HG02610 (cell line): Measurements from ENCODE around the gene RPS5.
A peak's percentile ranks its signal among the peaks of the same experiment; 100 is the strongest.
"Not testable (repeated sequence)": the region's sequence is repeated elsewhere in the genome, so short reads cannot be mapped to it uniquely, and the experiment has no call there.

Experiments
- ATAC-seq: cut with Tn5 transposase; IDR thresholded peaks from one replicate; pipeline ENCODE4 v1.9.1; 2021; ENCODE audit warnings: mild to moderate bottlenecking, moderate library complexity; ENCODE audit not compliant: unreplicated experiment

Gene RPS5

GRCh38 chr19:58403920-58404478 is 16.9 kb downstream of the RPS5 start:
- not testable (repeated sequence) for ATAC-seq

GRCh38 chr19:58406818-58407657 is 20.0 kb downstream of the RPS5 start:
- ATAC-seq: no peak

- ATAC-seq: no peak
Measured at GRCh38 chr19:58407658-58408151, 20.6 kb downstream of the RPS5 start.

GRCh38 chr19:58408152-58409009 is 21.3 kb downstream of the RPS5 start, which contains the start of gene ZNF584:
Gene ZNF584 (plus strand): TSS chr19:58408649. CDS start chr19:58409148, 499 bp downstream.
- ATAC-seq: peak; percentile 95

GRCh38 chr19:58409010-58409790 is 22.1 kb downstream of the RPS5 start:
- ATAC-seq: no peak

GRCh38 chr19:58416604-58417003 is 29.5 kb downstream of the RPS5 start:
- ATAC-seq: no peak

- ATAC-seq: no peak
Measured at GRCh38 chr19:58417071-58417470, 30.0 kb downstream of the RPS5 start.

GRCh38 chr19:58428617-58429016 is 41.5 kb downstream of the RPS5 start:
- no peak for ATAC-seq

GRCh38 chr19:58429745-58430144 is 42.7 kb downstream of the RPS5 start:
- no peak for ATAC-seq

GRCh38 chr19:58434217-58434616 is 47.1 kb downstream of the RPS5 start:
- ATAC-seq: no peak

GRCh38 chr19:58439576-58440554 is 52.8 kb downstream of the RPS5 start, which contains the start of gene ZNF132:
Gene ZNF132 (minus strand): TSS chr19:58440153. CDS start chr19:58439821, 332 bp downstream.
- ATAC-seq: peak; percentile 93

GRCh38 chr19:58440556-58440955 is 53.5 kb downstream of the RPS5 start:
- no peak for ATAC-seq

GRCh38 chr19:58442986-58443385 is 55.9 kb downstream of the RPS5 start:
- not testable (repeated sequence) for ATAC-seq
